Sigmoid colon (tissue), 4 donors: ENCODE measurements around the gene ZNF778.

Source experiments
- EP300 ChIP-seq, 4 donors: sonication (generic); formaldehyde crosslinking; IDR thresholded peaks; one replicate each; pipeline ENCODE4 v1.6.1; 2017; ENCODE audit warnings: antibody characterized with exemption in 4 of 4
- POLR2A ChIP-seq, 2 donors: fragments of 450-650 bp; IDR thresholded peaks; one replicate each; pipeline ENCODE4 v1.6.1; 2016; ENCODE audit warnings: antibody characterized with exemption in 2 of 2, mild to moderate bottlenecking in 2 of 2, moderate library complexity in 2 of 2
- TF ChIP-seq, protein P1 (sequence below), 4 experiments: fragments of 450-650 bp in 3 of 4; fragments of 200-600 bp in 1 of 4; IDR thresholded peaks; one replicate each; pipeline ENCODE4 v1.5.1; 2016 to 2019; ENCODE audit warnings: antibody characterized with exemption in 4 of 4, mild to moderate bottlenecking in 3 of 4, moderate library complexity in 2 of 4

DNA sequence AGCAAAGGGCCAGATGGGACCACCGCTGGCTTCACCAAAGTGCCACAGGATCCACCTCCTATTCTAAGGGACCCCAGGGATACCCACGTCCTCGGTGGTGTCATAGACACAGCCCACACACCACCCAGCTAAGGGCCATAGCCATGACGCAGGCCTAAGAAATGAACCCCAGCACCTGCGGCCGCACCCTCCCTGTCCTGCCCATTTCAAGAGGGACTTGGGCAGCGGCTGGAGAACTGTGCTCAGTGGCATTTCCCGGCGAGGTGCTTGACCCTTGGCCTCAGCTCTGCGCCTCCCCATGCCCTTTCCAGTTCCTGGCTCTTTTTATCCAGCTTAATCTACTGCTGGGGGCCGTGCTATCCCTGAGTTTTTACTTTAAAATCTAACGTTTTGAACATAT is 27.3 kb downstream of the ZNF778 start:
- no peak for TF ChIP-seq POLR2A (IDR thresholded peaks at IDR 0.05)
- TF ChIP-seq, protein P1, sequence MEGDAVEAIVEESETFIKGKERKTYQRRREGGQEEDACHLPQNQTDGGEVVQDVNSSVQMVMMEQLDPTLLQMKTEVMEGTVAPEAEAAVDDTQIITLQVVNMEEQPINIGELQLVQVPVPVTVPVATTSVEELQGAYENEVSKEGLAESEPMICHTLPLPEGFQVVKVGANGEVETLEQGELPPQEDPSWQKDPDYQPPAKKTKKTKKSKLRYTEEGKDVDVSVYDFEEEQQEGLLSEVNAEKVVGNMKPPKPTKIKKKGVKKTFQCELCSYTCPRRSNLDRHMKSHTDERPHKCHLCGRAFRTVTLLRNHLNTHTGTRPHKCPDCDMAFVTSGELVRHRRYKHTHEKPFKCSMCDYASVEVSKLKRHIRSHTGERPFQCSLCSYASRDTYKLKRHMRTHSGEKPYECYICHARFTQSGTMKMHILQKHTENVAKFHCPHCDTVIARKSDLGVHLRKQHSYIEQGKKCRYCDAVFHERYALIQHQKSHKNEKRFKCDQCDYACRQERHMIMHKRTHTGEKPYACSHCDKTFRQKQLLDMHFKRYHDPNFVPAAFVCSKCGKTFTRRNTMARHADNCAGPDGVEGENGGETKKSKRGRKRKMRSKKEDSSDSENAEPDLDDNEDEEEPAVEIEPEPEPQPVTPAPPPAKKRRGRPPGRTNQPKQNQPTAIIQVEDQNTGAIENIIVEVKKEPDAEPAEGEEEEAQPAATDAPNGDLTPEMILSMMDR (IDR thresholded peaks at IDR 0.05): no peak
- no peak for TF ChIP-seq EP300 (IDR thresholded peaks at IDR 0.05)
